K562 (cell line): Measurements from ENCODE around the gene PCDH12. TPM values are rescaled to one million over a fixed set of nuclear protein-coding genes. Genes with fewer than 3 reads are reported as not detected.

Experiments
- ATF2 ChIP-seq: sonication (generic); formaldehyde crosslinking; IDR thresholded peaks from 2 replicates; pipeline ENCODE4 v1.8.1; 2022; ENCODE audit warnings: missing genetic modification reagents
- CXXC5 ChIP-seq: fragments of 250-450 bp; sonication (Bioruptor Pico); IDR thresholded peaks from 2 replicates; pipeline ENCODE4 v1.8.0; 2022; ENCODE audit warnings: inconsistent platforms, mild to moderate bottlenecking, moderate library complexity
- DNMT1 ChIP-seq: fragments of 450-650 bp; IDR thresholded peaks from 2 replicates; pipeline ENCODE4 v1.6.1; 2016; ENCODE audit warnings: antibody characterized with exemption, mild to moderate bottlenecking
- ELF2 ChIP-seq: fragments of 250-450 bp; sonication (Bioruptor Pico); IDR thresholded peaks from 2 replicates; pipeline ENCODE4 v1.5.0; 2021; ENCODE audit warnings: mild to moderate bottlenecking
- MYBL2 ChIP-seq, 2 experiments: fragments of 450-650 bp in 1 of 2; sonication (generic) in 1 of 2; formaldehyde crosslinking in 1 of 2; IDR thresholded peaks; 2 replicates each; pipeline versions ENCODE4 v1.6.1 to v1.8.1; 2017 to 2022; ENCODE audit warnings: borderline replicate concordance in 1 of 2, inconsistent platforms in 1 of 2, low read depth in 1 of 2, mild to moderate bottlenecking in 1 of 2, missing genetic modification reagents in 1 of 2, moderate library complexity in 1 of 2
- NFATC3 ChIP-seq: fragments of 450-650 bp; IDR thresholded peaks from 2 replicates; pipeline ENCODE4 v1.6.1; 2017; ENCODE audit warnings: mild to moderate bottlenecking
- TSHZ1 ChIP-seq: fragments of 250-450 bp; sonication (Bioruptor Pico); IDR thresholded peaks from 2 replicates; pipeline ENCODE4 v1.4.0; 2020; ENCODE audit warnings: mild to moderate bottlenecking, moderate library complexity
- ZBTB12 ChIP-seq: fragments of 250-450 bp; sonication (Bioruptor Pico); IDR thresholded peaks from 2 replicates; pipeline ENCODE4 v1.4.0; 2020
- ZBTB40 ChIP-seq, 2 experiments: fragments of 450-650 bp in 1 of 2; sonication (generic) in 1 of 2; formaldehyde crosslinking in 1 of 2; IDR thresholded peaks; 2 replicates each; pipeline versions ENCODE4 v1.7.1 to v1.9.0; 2016 to 2022; ENCODE audit warnings: inconsistent platforms in 1 of 2, mild to moderate bottlenecking in 1 of 2, missing genetic modification reagents in 1 of 2
- ZC3H4 ChIP-seq: sonication (generic); formaldehyde crosslinking; IDR thresholded peaks from 2 replicates; pipeline ENCODE4 v1.9.0; 2021; ENCODE audit warnings: missing genetic modification reagents, borderline replicate concordance
- ZNF134 ChIP-seq: fragments of 250-450 bp; sonication (Bioruptor Pico); conservative IDR thresholded peaks from 2 replicates; pipeline ENCODE4 v1.4.0; 2020
- ZNF583 ChIP-seq: fragments of 250-450 bp; sonication (Bioruptor Pico); IDR thresholded peaks from 2 replicates; pipeline ENCODE4 v1.4.0; 2020
- polyA plus RNA-seq, 8 experiments: library from polyadenylated mRNA; depleted of rRNA in 4 of 8; stranded (reverse) in 5 of 8; unstranded in 3 of 8; fragments of >200 nt; fragmentation: Nextera tagmentation in 2 of 8; fragmentation: Illumina TruSeq in 1 of 8; extraction: Ambion mirVana in 2 of 8; extraction: Trizol in 1 of 8; gene quantifications; 2 replicates each; pipeline versions ENCODE4 v1.2.1 to v1.2.3, GENCODE V29; 2011 to 2014; ENCODE audit warnings: inconsistent platforms in 1 of 8, missing spikeins in 1 of 8
- total RNA-seq, 7 experiments: library from RNA; depleted of rRNA in 6 of 7; stranded (reverse); fragments of >200 nt in 6 of 7; fragmentation: Illumina TruSeq in 2 of 7; extraction: Trizol in 2 of 7; gene quantifications; 2 replicates each; pipeline versions ENCODE4 v1.2.1 to v1.2.3, GENCODE V29; 2011 to 2021; ENCODE audit warnings: low replicate concordance in 1 of 7

The PCDH12 gene
- total and polyA plus RNA-seq, 9 of the 15 experiments (the other 6 are each of a cell fraction or from before 2014, with no cell fraction given): 0.01 to 0.04 (median 0.01) TPM; not detected in 4

GRCh38 chr5:141957367-141957996 is 520 bp downstream of the PCDH12 start (continued):
- TF ChIP-seq TSHZ1 (CRISPR knock-in tag): no peak
- TF ChIP-seq ZBTB12: no peak
- TF ChIP-seq ZC3H4 (CRISPR knock-in tag): no peak
- no peak for TF ChIP-seq ATF2 (CRISPR knock-in tag)
- TF ChIP-seq DNMT1: no peak
- no peak for TF ChIP-seq ZNF134 (CRISPR knock-in tag)
- peak; percentile 12; the same call in 1 of the 2 replicates for TF ChIP-seq CXXC5
- TF ChIP-seq ZBTB40 (IDR thresholded peaks at IDR 0.05): no peak
- TF ChIP-seq ZBTB40 (CRISPR knock-in tag; IDR thresholded peaks at IDR 0.05): no peak
- no peak for TF ChIP-seq MYBL2 (IDR thresholded peaks at IDR 0.05; ENCODE audit: low read depth)
- no peak for TF ChIP-seq MYBL2 (CRISPR knock-in tag; IDR thresholded peaks at IDR 0.05; ENCODE audit: borderline replicate concordance)
- TF ChIP-seq ELF2: no peak
- TF ChIP-seq NFATC3: no peak
- TF ChIP-seq ZNF583: no peak
